ENCODE results near the gene PLET1. TPM values are rescaled to one million over a fixed set of nuclear protein-coding genes. Genes with fewer than 3 reads are reported as not detected.

The PLET1 gene
- total and polyA plus RNA-seq, 9 of the 15 experiments (the other 6 are each of a cell fraction or from before 2014, with no cell fraction given): not detected

GRCh38 chr11:112211536-112211935, 49.1 kb downstream of the PLET1 start:
- H3K79me2 ChIP-seq (ENCODE audit: control insufficient read depth, insufficient read depth, low read length): no peaks in the 10 kb centered on the region

GRCh38 chr11:112210890-112211289, 49.8 kb downstream of the PLET1 start:
- ATAC-seq (no peak), FAIRE-seq (no peak), DNase-seq (ENCODE audit: extremely low read depth in 1 of 4, low spot score in 3 of 4) (no peak)
- Histone ChIP-seq H3K79me2 (ENCODE audit: control insufficient read depth, insufficient read depth, low read length) (no peaks in the 10 kb centered on the region), H3K27me3 (ENCODE audit: control insufficient read depth in 2 of 2, insufficient read depth in 2 of 2, low read length in 2 of 2) (peaks cover 0 to 2% of the 10 kb centered on the region in 2 experiments; a peak in 2 of 5 replicates), H3K4me3 (no peak overlapping the region), H3K9ac (ENCODE audit: insufficient read depth in 1 of 2, low read depth in 2 of 2, low read length in 2 of 2) (no peak overlapping the region), H4K20me1 (replicated peaks; ENCODE audit: control insufficient read depth, insufficient read depth, low read length) (no peaks in the 10 kb centered on the region), H3K27ac (ENCODE audit: extremely low read depth, low read depth, low read length) (no peak overlapping the region), H3K4me2 (ENCODE audit: insufficient read depth, low read length) (no peak overlapping the region), H3K9me3 (replicated peaks; ENCODE audit: control insufficient read depth, insufficient read depth, low read depth, low read length) (no peaks in the 10 kb centered on the region), H3K36me3 (ENCODE audit: control insufficient read depth, insufficient read depth, low read length) (no peaks in the 10 kb centered on the region), H2AFZ (ENCODE audit: low read depth, low read length) (no peak overlapping the region), H3K4me1 (replicated peaks in 1 of 2; ENCODE audit: control insufficient read depth in 2 of 2, insufficient read depth in 2 of 2, low read length in 2 of 2) (no peaks in the 10 kb centered on the region), H3K9me1 (ENCODE audit: control insufficient read depth, insufficient read depth, low read length) (no peaks in the 10 kb centered on the region)
- WGBS (ENCODE audit: insufficient coverage, low coverage, missing lambda C conversion rate): 0% methylated on average over 1 of the region's 1 CpG
- intact Hi-C loops (cut with micrococcal nuclease): no loop called here
- CTCF ChIA-PET (ENCODE audit: low intra/inter-chr PET ratio): no interaction called here
- in situ Hi-C loops (cut with MboI): no loop called here
- no TSS peak for BruUV-seq (replicated peaks)
- POLR2A ChIA-PET: no interaction called here
- no peak for TF ChIP-seq CXXC5 (CRISPR knock-in tag; IDR thresholded peaks at IDR 0.05)
- no peak for TF ChIP-seq ZNF408 (CRISPR knock-in tag; IDR thresholded peaks at IDR 0.05; ENCODE audit: low read depth)
- no peak for TF ChIP-seq NFYB (IDR thresholded peaks at IDR 0.05; ENCODE audit: extremely low read depth, insufficient read length)
- no peak for TF ChIP-seq SMAD2 (IDR thresholded peaks at IDR 0.05; ENCODE audit: low read depth, low read length)
- TF ChIP-seq SMAD4 (CRISPR knock-in tag; conservative IDR thresholded peaks at IDR 0.05): no peak
- TF ChIP-seq ZNF347 (CRISPR knock-in tag; IDR thresholded peaks at IDR 0.05; ENCODE audit: low read depth): no peak
- TF ChIP-seq PRPF4 (IDR thresholded peaks at IDR 0.05; ENCODE audit: insufficient read depth, low read depth, low read length, poor library complexity, severe bottlenecking): no peak
- TF ChIP-seq, protein P1, sequence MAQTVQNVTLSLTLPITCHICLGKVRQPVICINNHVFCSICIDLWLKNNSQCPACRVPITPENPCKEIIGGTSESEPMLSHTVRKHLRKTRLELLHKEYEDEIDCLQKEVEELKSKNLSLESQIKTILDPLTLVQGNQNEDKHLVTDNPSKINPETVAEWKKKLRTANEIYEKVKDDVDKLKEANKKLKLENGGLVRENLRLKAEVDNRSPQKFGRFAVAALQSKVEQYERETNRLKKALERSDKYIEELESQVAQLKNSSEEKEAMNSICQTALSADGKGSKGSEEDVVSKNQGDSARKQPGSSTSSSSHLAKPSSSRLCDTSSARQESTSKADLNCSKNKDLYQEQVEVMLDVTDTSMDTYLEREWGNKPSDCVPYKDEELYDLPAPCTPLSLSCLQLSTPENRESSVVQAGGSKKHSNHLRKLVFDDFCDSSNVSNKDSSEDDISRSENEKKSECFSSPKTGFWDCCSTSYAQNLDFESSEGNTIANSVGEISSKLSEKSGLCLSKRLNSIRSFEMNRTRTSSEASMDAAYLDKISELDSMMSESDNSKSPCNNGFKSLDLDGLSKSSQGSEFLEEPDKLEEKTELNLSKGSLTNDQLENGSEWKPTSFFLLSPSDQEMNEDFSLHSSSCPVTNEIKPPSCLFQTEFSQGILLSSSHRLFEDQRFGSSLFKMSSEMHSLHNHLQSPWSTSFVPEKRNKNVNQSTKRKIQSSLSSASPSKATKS (CRISPR knock-in tag; IDR thresholded peaks at IDR 0.05): no peak
- no peak for TF ChIP-seq KDM1A (IDR thresholded peaks at IDR 0.05)
- TF ChIP-seq ELF1 (tag; IDR thresholded peaks at IDR 0.05): no peak
- no peak for TF ChIP-seq MYNN (IDR thresholded peaks at IDR 0.05)
- no peak for TF ChIP-seq MYNN (CRISPR knock-in tag; IDR thresholded peaks at IDR 0.05)

More at GRCh38 chr11:112211536-112211935, 49.1 kb downstream of the PLET1 start:
- H3K36me3 ChIP-seq (ENCODE audit: control insufficient read depth, insufficient read depth, low read length): no peaks in the 10 kb centered on the region
- TF ChIP-seq, protein P2, sequence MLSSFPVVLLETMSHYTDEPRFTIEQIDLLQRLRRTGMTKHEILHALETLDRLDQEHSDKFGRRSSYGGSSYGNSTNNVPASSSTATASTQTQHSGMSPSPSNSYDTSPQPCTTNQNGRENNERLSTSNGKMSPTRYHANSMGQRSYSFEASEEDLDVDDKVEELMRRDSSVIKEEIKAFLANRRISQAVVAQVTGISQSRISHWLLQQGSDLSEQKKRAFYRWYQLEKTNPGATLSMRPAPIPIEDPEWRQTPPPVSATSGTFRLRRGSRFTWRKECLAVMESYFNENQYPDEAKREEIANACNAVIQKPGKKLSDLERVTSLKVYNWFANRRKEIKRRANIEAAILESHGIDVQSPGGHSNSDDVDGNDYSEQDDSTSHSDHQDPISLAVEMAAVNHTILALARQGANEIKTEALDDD (IDR thresholded peaks at IDR 0.05): no peak
- TF ChIP-seq CBFA2T2 (conservative IDR thresholded peaks at IDR 0.05) (no peak), RBM22 (IDR thresholded peaks at IDR 0.05; ENCODE audit: low read depth, low read length, poor library complexity, severe bottlenecking) (no peak)
- no peak overlapping the region for H3K4me3 ChIP-seq
- no TSS peak for BruUV-seq (replicated peaks)
- ATAC-seq (no peak), FAIRE-seq (no peak), DNase-seq (ENCODE audit: extremely low read depth in 1 of 4, low spot score in 3 of 4) (no peak)
- H3K9me3 ChIP-seq (replicated peaks; ENCODE audit: control insufficient read depth, insufficient read depth, low read depth, low read length): no peaks in the 10 kb centered on the region
- H3K9me1 ChIP-seq (ENCODE audit: control insufficient read depth, insufficient read depth, low read length): no peaks in the 10 kb centered on the region
- peaks cover 0 to 2% of the 10 kb centered on the region in 2 experiments; a peak in 2 of 5 replicates for H3K27me3 ChIP-seq (ENCODE audit: control insufficient read depth in 2 of 2, insufficient read depth in 2 of 2, low read length in 2 of 2)
- CTCF ChIA-PET (ENCODE audit: low intra/inter-chr PET ratio): no interaction called here
- H2AFZ ChIP-seq (ENCODE audit: low read depth, low read length): no peak overlapping the region
- in situ Hi-C loops (cut with MboI): no loop called here
- no peaks in the 10 kb centered on the region for H4K20me1 ChIP-seq (replicated peaks; ENCODE audit: control insufficient read depth, insufficient read depth, low read length)
- H3K4me2 ChIP-seq (ENCODE audit: insufficient read depth, low read length): no peak overlapping the region
- 2% methylated on average over 2 of the region's 2 CpGs for WGBS (ENCODE audit: insufficient coverage, low coverage, missing lambda C conversion rate)
- no peak overlapping the region for H3K9ac ChIP-seq (ENCODE audit: insufficient read depth in 1 of 2, low read depth in 2 of 2, low read length in 2 of 2)
- POLR2A ChIA-PET: no interaction called here
- H3K27ac ChIP-seq (ENCODE audit: extremely low read depth, low read depth, low read length): no peak overlapping the region
- intact Hi-C loops (cut with micrococcal nuclease): no loop called here
- no peaks in the 10 kb centered on the region for H3K4me1 ChIP-seq (replicated peaks in 1 of 2; ENCODE audit: control insufficient read depth in 2 of 2, insufficient read depth in 2 of 2, low read length in 2 of 2)
